GM12874 (cell line): ENCODE results near the gene ACSM6.

ENCODE experiments used
- TF ChIP-seq, protein P1 (sequence below): IDR thresholded peaks from 2 replicates; pipeline ENCODE4 v1.5.1; 2011; ENCODE audit warnings: low read depth, mild to moderate bottlenecking, control low read depth, low read length, moderate library complexity; ENCODE audit not compliant: insufficient read depth

ACSM6 gene

DNA sequence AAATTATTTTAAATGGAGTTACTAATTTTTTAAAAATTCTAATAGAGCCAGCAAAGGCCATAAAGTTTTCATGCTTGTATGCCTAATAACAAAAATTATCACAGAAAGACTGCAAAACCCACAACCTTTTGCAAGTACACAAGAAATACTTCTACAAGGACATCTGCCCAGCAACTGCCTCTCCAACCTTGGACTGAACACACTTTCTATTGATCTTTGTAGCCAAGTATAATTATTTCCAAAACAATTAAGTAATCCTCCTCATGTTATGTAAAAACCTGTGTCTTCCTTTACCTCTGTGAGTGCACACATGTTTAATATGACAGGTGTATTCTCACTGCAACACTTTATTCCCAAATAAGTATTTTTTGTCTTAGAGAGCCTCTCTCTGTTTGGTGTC, 16.6 kb upstream of the ACSM6 start:
- TF ChIP-seq, protein P1, sequence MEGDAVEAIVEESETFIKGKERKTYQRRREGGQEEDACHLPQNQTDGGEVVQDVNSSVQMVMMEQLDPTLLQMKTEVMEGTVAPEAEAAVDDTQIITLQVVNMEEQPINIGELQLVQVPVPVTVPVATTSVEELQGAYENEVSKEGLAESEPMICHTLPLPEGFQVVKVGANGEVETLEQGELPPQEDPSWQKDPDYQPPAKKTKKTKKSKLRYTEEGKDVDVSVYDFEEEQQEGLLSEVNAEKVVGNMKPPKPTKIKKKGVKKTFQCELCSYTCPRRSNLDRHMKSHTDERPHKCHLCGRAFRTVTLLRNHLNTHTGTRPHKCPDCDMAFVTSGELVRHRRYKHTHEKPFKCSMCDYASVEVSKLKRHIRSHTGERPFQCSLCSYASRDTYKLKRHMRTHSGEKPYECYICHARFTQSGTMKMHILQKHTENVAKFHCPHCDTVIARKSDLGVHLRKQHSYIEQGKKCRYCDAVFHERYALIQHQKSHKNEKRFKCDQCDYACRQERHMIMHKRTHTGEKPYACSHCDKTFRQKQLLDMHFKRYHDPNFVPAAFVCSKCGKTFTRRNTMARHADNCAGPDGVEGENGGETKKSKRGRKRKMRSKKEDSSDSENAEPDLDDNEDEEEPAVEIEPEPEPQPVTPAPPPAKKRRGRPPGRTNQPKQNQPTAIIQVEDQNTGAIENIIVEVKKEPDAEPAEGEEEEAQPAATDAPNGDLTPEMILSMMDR, result no peak

- TF ChIP-seq, protein P1, result no peak
These were observed 15.8 kb upstream of the ACSM6 start for GRCh38 chr10:95178266-95178665.

GRCh38 chr10:95178797-95179196, 15.2 kb upstream of the ACSM6 start:
- TF ChIP-seq, protein P1, result no peak

DNA sequence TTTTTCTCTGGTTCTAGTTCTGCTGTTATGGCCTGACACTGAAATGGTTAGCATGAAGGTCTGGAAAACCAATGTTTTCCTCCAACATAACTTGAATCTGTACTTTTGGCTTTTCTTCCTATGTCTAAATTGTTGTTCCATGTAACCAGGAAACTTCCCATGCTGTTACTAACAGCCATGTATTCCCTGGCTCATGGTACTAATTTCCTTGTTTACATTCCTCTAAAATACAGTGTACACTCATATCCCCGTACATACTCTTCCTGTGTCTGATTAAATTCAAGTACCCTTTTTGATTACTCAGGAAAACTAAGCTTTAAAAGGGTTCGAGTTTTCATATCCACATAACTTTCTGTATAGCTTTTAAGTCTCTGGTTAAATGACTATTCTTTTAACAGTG, 12.3 kb upstream of the ACSM6 start:
- TF ChIP-seq, protein P1, result no peak

- TF ChIP-seq, protein P1, result peak; percentile 99
These were observed 10.5 kb upstream of the ACSM6 start for GRCh38 chr10:95183271-95184230.

DNA sequence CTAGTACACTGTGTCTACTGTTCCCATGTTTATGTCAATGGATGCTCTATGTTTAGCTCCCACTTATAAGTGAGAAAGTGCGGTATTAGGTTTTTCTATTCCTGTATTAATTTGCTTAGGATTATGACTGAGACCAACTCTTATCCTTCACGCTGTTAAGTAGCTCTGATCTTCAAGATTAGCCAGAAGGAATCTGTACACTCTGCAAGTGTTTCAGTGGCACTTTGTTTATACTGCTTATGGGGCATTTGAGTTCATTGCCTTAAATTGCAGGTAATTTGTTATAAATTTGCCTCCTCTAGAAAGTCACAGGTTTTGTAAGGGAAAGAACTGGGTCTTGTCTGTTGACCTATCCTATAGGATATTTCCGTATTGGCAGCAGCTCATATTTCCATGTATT, 6.4 kb upstream of the ACSM6 start:
- TF ChIP-seq, protein P1, result no peak

- TF ChIP-seq, protein P1, result no peak
These were observed 5.4 kb upstream of the ACSM6 start for GRCh38 chr10:95188593-95188992.
